ENCODE data around the gene IDH2. TPM values are rescaled to one million over a fixed set of nuclear protein-coding genes. Genes with fewer than 3 reads are reported as not detected.
A peak's percentile ranks its signal among the peaks of the same experiment; 100 is the strongest.

The IDH2 gene
- total RNA-seq, 4 donors from 2014 or later: 19.1 to 101 (median 85.1) TPM

- in situ Hi-C loops (cut with MboI; ENCODE audit: low pct_ligation_motif_present in 1 of 4, low pct_unique_long_range_greater_than_20kb in 1 of 4, low sequenced_read_pairs in 3 of 4): no loop called here
- Histone ChIP-seq H3K9me3 (no peaks in the 10 kb centered on the region), H3K36me3 (peaks cover 0 to 6% (median under 1%) of the 10 kb centered on the region in 4 donors), H3K27ac (peak overlapping the region; percentile 80 to 86 (median 83)), H3K27me3 (no peaks in the 10 kb centered on the region), H3K4me1 (peaks cover 44 to 72% (median 50%) of the 10 kb centered on the region in 4 donors), H3K4me3 (no peak overlapping the region)
- DNase-seq: no peak
- intact Hi-C loops (cut with DNase I; ENCODE audit: low total_unique reads): no loop called here
- TF ChIP-seq POLR2AphosphoS5 (IDR thresholded peaks at IDR 0.05) (no peak), EP300 (IDR thresholded peaks at IDR 0.05; ENCODE audit: low read depth) (no peak), POLR2A (IDR thresholded peaks at IDR 0.05) (no peak), CTCF (IDR thresholded peaks at IDR 0.05) (no peak)
- 68% methylated on average over 14 of the region's 20 CpGs; no CpG with 5 or more reads in 1 of the 2 donors for WGBS, 2 donors (ENCODE audit: low coverage in 1 of 2)
These were observed 39.1 kb downstream of the IDH2 start for GRCh38 chr15:90062973-90063769.

GRCh38 chr15:90062462-90062932 lies 39.8 kb downstream of the IDH2 start:
- DNase-seq: peak; percentile 91
- peak overlapping the region; percentile 80 to 86 (median 83) for H3K27ac ChIP-seq
- peaks cover 44 to 72% (median 50%) of the 10 kb centered on the region in 4 donors for H3K4me1 ChIP-seq
- 60% methylated on average over 16 of the region's 16 CpGs; no CpG with 5 or more reads in 1 of the 2 donors for WGBS, 2 donors (ENCODE audit: low coverage in 1 of 2)
- in situ Hi-C loops (cut with MboI; ENCODE audit: low pct_ligation_motif_present in 1 of 4, low pct_unique_long_range_greater_than_20kb in 1 of 4, low sequenced_read_pairs in 3 of 4): no loop called here
- H3K36me3 ChIP-seq: peaks cover 0 to 2% (median 0%) of the 10 kb centered on the region in 4 donors
- TF ChIP-seq CTCF (IDR thresholded peaks at IDR 0.05) (no peak), POLR2AphosphoS5 (IDR thresholded peaks at IDR 0.05) (peak in 2 of 3 donors; percentile 67), POLR2A (IDR thresholded peaks at IDR 0.05) (no peak), EP300 (IDR thresholded peaks at IDR 0.05; ENCODE audit: low read depth) (no peak)
- intact Hi-C loops (cut with DNase I; ENCODE audit: low total_unique reads): no loop called here
- no peaks in the 10 kb centered on the region for H3K9me3 ChIP-seq
- peak overlapping the region in 1 of 4 donors; percentile 10 for H3K4me3 ChIP-seq
- H3K27me3 ChIP-seq: no peaks in the 10 kb centered on the region

DNA sequence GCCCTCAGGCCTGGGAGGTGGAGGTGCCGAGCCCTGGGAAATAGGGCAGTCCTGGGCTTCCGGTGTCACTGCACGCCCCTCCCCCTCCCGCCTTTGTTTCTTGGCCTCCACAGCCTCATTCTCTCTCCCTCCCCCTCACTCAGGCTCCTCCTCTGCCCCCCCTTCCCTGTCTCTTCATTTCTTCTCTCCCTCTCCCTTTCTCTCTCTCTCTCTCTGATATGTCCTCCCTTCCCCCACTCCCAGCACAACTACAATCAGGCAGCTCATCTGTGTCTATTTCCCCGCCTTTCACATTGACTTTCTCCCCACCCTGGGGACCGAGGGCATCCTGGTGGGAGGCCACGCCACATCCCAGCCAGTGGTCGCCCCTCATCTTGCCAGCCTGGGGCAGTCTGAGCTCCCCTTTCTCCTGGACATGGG lies 40.2 kb downstream of the IDH2 start:
- intact Hi-C loops (cut with DNase I; ENCODE audit: low total_unique reads): no loop called here
- no peak for TF ChIP-seq POLR2A (IDR thresholded peaks at IDR 0.05)
- TF ChIP-seq EP300 (IDR thresholded peaks at IDR 0.05; ENCODE audit: low read depth): no peak
- no peak for TF ChIP-seq POLR2AphosphoS5 (IDR thresholded peaks at IDR 0.05)
- TF ChIP-seq CTCF (IDR thresholded peaks at IDR 0.05): no peak
- Histone ChIP-seq H3K4me1 (peaks cover 44 to 72% (median 50%) of the 10 kb centered on the region in 4 donors), H3K36me3 (no peaks in the 10 kb centered on the region), H3K4me3 (peak overlapping the region in 1 of 4 donors; percentile 10), H3K27me3 (no peaks in the 10 kb centered on the region), H3K9me3 (no peaks in the 10 kb centered on the region), H3K27ac (peak overlapping the region; percentile 80 to 86 (median 83))
- in situ Hi-C loops (cut with MboI; ENCODE audit: low pct_ligation_motif_present in 1 of 4, low pct_unique_long_range_greater_than_20kb in 1 of 4, low sequenced_read_pairs in 3 of 4): no loop called here
- peak; percentile 85 for DNase-seq
- 20 to 31% methylated on average over 1 to 8 of the region's 8 CpGs for WGBS, 2 donors (ENCODE audit: low coverage in 1 of 2)

DNA sequence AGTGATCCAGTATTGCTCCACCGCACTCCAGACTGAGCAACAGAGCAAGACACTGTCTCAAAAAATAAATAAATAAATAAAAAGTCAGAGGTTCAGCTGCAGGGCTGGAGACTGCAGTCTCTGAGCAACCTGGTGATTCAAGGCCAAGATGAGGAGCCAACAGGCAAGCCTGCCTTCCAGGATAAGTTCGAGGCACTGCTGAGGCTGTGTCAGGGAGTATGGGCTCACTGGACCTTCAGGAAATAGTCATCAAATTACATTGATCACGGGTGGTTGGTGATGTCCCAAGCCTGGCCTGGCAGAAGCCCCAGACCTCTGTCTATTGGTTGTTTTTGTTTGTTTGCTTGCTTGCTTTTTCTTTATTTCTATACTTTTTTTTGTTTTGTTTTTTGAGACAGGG lies 41.5 kb downstream of the IDH2 start:
- Histone ChIP-seq H3K27ac (peak overlapping the region; percentile 80 to 86 (median 83)), H3K9me3 (no peaks in the 10 kb centered on the region), H3K4me3 (no peak overlapping the region), H3K27me3 (no peaks in the 10 kb centered on the region), H3K36me3 (no peaks in the 10 kb centered on the region), H3K4me1 (peaks cover 44 to 70% (median 50%) of the 10 kb centered on the region in 4 donors)
- TF ChIP-seq POLR2AphosphoS5 (IDR thresholded peaks at IDR 0.05): no peak
- TF ChIP-seq CTCF (IDR thresholded peaks at IDR 0.05): no peak
- TF ChIP-seq POLR2A (IDR thresholded peaks at IDR 0.05): no peak
- no peak for TF ChIP-seq EP300 (IDR thresholded peaks at IDR 0.05; ENCODE audit: low read depth)
- DNase-seq: no peak
- in situ Hi-C loops (cut with MboI; ENCODE audit: low pct_ligation_motif_present in 1 of 4, low pct_unique_long_range_greater_than_20kb in 1 of 4, low sequenced_read_pairs in 3 of 4): no loop called here
- intact Hi-C loops (cut with DNase I; ENCODE audit: low total_unique reads): no loop called here
- WGBS, 2 donors (ENCODE audit: low coverage in 1 of 2): 60 to 65% methylated on average over 1 to 3 of the region's 3 CpGs

All from transverse colon (tissue), 4 donors.